Glutamatergic neuron (in vitro differentiated cells): Measurements from ENCODE around the gene GARIN5A. TPM values are rescaled to one million over a fixed set of nuclear protein-coding genes. Genes with fewer than 3 reads are reported as not detected.

ENCODE experiments used
- DNase-seq: peaks from one replicate; pipeline ENCODE4 v3.0.0; 2022
- H3K27ac Mint-ChIP-seq: one replicate; pipeline ENCODE4 v1.8.0; 2020; ENCODE audit warnings: mild to moderate bottlenecking, mixed read lengths, inconsistent platforms; ENCODE audit not compliant: unreplicated experiment
- H3K27me3 Mint-ChIP-seq: one replicate; pipeline ENCODE4 v1.8.0; 2020; ENCODE audit warnings: mild to moderate bottlenecking, moderate library complexity, mixed read lengths, inconsistent platforms; ENCODE audit not compliant: unreplicated experiment
- H3K36me3 Mint-ChIP-seq: one replicate; pipeline ENCODE4 v1.8.0; 2020; ENCODE audit warnings: mild to moderate bottlenecking, mixed read lengths, inconsistent platforms; ENCODE audit not compliant: unreplicated experiment
- H3K4me1 Mint-ChIP-seq: one replicate; pipeline ENCODE4 v1.8.0; 2020; ENCODE audit warnings: mild to moderate bottlenecking, low read depth, mixed read lengths, inconsistent platforms; ENCODE audit not compliant: unreplicated experiment
- H3K4me3 Mint-ChIP-seq: one replicate; pipeline ENCODE4 v1.8.0; 2020; ENCODE audit warnings: mild to moderate bottlenecking, mixed read lengths, inconsistent platforms; ENCODE audit not compliant: unreplicated experiment
- H3K9me3 Mint-ChIP-seq: one replicate; pipeline ENCODE4 v1.8.0; 2020; ENCODE audit warnings: mild to moderate bottlenecking, moderate library complexity, mixed read lengths, inconsistent platforms; ENCODE audit not compliant: unreplicated experiment
- total RNA-seq: library from RNA; stranded (reverse); fragmentation: NEBNext Ultra II Directional; extraction: Animal tissue kit (Norgen Biotek cat#: 25700); gene quantifications from one replicate; pipeline ENCODE4 v1.2.1, GENCODE V29; 2021; ENCODE audit not compliant: unreplicated experiment
- TF ChIP-seq, protein P1 (sequence below): fragments of 200-600 bp; sonication (generic); IDR thresholded peaks from one replicate; pipeline ENCODE4 v1.5.0; 2021; ENCODE audit not compliant: partially characterized antibody, unreplicated experiment

GARIN5A gene
- total RNA-seq, 1 donor from 2014 or later, result 5.2 TPM

DNA sequence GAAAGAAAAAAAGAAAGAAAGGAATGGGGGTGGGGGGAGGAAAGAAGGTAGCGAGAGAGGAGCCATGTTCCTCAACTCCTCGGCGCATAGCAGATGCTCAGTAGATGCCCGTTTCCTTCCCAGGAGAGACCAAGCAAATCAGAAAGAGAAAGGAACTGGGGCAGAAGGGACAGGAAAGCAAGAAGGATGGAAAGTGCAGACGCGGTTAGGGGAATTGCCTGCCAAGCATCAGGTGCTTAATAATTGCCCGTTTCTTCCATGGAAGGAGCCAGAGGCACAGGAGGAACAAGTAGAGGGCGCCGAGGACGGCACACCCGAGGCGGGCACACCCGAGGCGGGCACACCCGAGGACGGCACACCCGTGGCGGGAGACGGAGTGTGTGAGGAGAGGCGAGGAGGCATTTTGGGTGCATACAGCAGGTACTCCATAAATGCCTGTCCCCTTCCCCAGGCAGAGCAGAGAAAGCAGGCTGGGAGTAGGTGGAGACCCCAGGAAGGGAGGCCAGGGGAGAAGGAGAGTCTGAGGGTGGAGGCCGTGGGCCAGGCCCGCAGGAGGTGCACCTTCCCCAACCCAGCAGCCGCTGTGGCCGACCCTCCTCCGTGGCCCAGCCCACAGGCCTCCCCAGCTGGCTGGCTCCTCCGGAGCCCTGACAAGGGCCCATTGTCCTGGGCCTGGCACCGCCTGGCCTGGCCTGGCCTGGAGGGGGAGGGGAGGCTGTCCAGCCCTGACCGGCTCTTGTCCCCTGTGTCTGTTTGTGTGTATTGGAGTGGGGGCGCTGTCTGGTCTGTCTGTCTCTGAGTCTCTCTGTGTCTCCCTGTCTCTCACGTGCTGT, 19.8 kb upstream of the GARIN5A start:
- peak overlapping the region; percentile 28 for H3K27ac Mint-ChIP-seq
- TF ChIP-seq, protein P1, sequence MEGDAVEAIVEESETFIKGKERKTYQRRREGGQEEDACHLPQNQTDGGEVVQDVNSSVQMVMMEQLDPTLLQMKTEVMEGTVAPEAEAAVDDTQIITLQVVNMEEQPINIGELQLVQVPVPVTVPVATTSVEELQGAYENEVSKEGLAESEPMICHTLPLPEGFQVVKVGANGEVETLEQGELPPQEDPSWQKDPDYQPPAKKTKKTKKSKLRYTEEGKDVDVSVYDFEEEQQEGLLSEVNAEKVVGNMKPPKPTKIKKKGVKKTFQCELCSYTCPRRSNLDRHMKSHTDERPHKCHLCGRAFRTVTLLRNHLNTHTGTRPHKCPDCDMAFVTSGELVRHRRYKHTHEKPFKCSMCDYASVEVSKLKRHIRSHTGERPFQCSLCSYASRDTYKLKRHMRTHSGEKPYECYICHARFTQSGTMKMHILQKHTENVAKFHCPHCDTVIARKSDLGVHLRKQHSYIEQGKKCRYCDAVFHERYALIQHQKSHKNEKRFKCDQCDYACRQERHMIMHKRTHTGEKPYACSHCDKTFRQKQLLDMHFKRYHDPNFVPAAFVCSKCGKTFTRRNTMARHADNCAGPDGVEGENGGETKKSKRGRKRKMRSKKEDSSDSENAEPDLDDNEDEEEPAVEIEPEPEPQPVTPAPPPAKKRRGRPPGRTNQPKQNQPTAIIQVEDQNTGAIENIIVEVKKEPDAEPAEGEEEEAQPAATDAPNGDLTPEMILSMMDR, result no peak
- peaks cover 6% of the 10 kb centered on the region for H3K36me3 Mint-ChIP-seq
- H3K4me1 Mint-ChIP-seq, result peaks cover 11% of the 10 kb centered on the region
- peaks cover 9% of the 10 kb centered on the region for H3K27me3 Mint-ChIP-seq
- DNase-seq, result peak; percentile 67
- H3K9me3 Mint-ChIP-seq, result peaks cover 6% of the 10 kb centered on the region
- peak overlapping the region; percentile 14 for H3K4me3 Mint-ChIP-seq

DNA sequence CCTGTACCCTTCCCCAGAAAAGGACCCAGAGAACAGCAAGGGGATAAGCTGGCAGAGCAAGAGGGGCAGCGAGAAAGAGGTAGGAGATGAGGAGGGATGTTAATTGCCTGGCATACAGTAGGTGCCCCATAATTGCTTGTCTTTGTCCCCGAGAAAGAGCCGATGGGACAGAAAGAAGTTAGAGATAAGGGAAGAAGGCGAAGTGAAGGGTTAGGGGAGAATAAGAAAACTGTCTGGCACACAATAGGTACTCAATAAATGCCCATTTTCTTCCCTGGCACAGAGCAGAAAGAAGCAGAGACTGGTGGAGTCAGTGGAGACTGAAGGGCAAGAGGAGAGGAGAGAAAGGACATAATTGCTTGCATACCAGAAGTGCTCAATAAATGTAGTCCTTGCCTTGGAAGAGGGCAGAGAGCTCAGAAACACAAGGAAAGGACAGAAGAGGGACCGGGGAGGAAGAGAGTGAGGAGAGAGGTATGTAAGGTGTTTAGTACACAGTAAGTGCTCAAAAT, 18.4 kb upstream of the GARIN5A start:
- peak overlapping the region; percentile 6 for H3K27ac Mint-ChIP-seq
- TF ChIP-seq, protein P1, result no peak
- peaks cover 10% of the 10 kb centered on the region for H3K27me3 Mint-ChIP-seq
- DNase-seq, result no peak
- peaks cover 19% of the 10 kb centered on the region for H3K4me1 Mint-ChIP-seq
- peaks cover 6% of the 10 kb centered on the region for H3K36me3 Mint-ChIP-seq
- H3K9me3 Mint-ChIP-seq, result peaks cover 7% of the 10 kb centered on the region
- no peak overlapping the region for H3K4me3 Mint-ChIP-seq

DNA sequence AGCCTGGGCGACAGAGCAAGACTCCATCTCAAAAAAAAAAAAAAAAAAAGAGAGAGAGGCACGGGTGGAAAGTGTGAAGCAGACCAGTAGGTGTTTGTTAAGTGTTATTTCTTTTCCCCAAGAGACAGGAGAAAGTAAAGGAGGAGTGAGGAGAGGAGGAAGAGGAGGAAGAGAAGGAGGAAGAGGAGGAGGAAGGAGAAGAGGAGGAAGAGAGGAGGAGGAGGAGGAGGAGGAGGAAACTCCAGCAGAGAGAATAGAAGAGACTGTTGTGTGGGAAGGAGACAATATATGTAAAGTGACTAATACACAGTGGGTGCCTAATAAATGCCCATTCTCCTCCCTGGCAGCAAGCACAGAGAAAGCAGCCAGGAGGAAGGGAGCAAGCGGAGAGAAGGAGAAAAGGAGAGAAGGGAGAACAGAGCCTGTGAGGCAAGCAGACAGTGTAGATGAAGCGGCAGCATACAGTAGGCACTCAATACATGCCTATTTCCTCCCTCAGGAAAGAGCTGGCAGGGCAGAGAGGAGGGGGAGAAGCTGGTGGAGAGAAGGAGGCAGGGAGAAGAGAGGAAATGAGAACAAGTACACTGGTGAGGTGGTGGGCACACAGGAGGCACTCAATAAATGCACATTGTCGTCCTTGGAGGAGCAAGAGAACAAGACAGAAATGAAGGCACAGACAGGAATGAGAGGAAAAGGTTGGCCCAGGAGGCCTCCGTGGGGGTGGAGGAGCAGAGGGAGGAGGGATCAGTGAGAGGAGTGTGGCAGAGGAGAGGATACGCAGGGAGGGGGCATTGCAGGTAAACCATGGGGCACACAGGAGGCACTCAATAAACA, 17.8 kb upstream of the GARIN5A start:
- H3K4me3 Mint-ChIP-seq, result no peak overlapping the region
- DNase-seq, result no peak
- H3K27me3 Mint-ChIP-seq, result peaks cover 13% of the 10 kb centered on the region
- peaks cover 19% of the 10 kb centered on the region for H3K4me1 Mint-ChIP-seq
- H3K36me3 Mint-ChIP-seq, result peaks cover 6% of the 10 kb centered on the region
- H3K27ac Mint-ChIP-seq, result no peak overlapping the region
- peaks cover 9% of the 10 kb centered on the region for H3K9me3 Mint-ChIP-seq
- TF ChIP-seq, protein P1, result no peak

DNA sequence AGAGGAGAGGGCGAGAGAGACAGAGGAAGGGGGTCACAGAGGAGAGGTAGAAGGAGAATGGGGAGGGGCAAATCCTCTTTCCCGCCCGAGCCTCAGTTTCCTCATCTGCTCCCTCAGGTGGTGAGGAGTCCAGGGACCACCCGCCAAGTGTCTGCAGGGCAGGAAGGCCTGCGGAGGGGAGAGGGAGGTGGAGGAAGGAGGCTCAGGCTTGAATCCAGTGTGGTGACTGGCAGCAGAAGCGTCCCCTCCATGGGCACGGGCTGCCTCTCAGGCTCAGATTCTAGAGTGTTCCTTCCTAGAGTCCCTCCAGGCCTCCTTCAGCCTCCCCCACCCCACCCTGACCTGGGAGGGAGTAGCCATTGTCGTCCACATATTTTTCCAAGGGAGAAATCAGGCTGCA, 16.5 kb upstream of the GARIN5A start:
- peaks cover 6% of the 10 kb centered on the region for H3K36me3 Mint-ChIP-seq

More for the DNA sequence above, 16.5 kb upstream of the GARIN5A start:
- H3K27me3 Mint-ChIP-seq, result peaks cover 15% of the 10 kb centered on the region
- H3K4me3 Mint-ChIP-seq, result no peak overlapping the region
- TF ChIP-seq, protein P1, result no peak
- H3K9me3 Mint-ChIP-seq, result peaks cover 11% of the 10 kb centered on the region
- DNase-seq, result no peak
- peaks cover 21% of the 10 kb centered on the region for H3K4me1 Mint-ChIP-seq
- H3K27ac Mint-ChIP-seq, result no peak overlapping the region
